Rectal smooth muscle tissue (tissue), 1 donor: ENCODE measurements around the gene CD9.
"Not testable (repeated sequence)": the region's sequence is repeated elsewhere in the genome, so short reads cannot be mapped to it uniquely, and the experiment has no call there.

Experiments used
- H3K27ac ChIP-seq: one replicate; pipeline ENCODE4 v1.7.0; 2013; ENCODE audit warnings: low read depth, low read length, inconsistent platforms
- H3K27me3 ChIP-seq: one replicate; pipeline ENCODE4 v1.7.0; 2013; ENCODE audit warnings: low read length; ENCODE audit not compliant: control insufficient read depth, insufficient read depth
- H3K36me3 ChIP-seq: one replicate; pipeline ENCODE4 v1.7.0; 2013; ENCODE audit warnings: low read length; ENCODE audit not compliant: control insufficient read depth, insufficient read depth
- H3K4me1 ChIP-seq: one replicate; pipeline ENCODE4 v1.7.0; 2013; ENCODE audit warnings: low read length; ENCODE audit not compliant: control insufficient read depth, insufficient read depth
- H3K4me3 ChIP-seq: one replicate; pipeline ENCODE4 v1.7.0; 2013; ENCODE audit warnings: low read length
- H3K9ac ChIP-seq: one replicate; pipeline ENCODE4 v1.7.0; 2013; ENCODE audit warnings: low read length

The CD9 gene

DNA sequence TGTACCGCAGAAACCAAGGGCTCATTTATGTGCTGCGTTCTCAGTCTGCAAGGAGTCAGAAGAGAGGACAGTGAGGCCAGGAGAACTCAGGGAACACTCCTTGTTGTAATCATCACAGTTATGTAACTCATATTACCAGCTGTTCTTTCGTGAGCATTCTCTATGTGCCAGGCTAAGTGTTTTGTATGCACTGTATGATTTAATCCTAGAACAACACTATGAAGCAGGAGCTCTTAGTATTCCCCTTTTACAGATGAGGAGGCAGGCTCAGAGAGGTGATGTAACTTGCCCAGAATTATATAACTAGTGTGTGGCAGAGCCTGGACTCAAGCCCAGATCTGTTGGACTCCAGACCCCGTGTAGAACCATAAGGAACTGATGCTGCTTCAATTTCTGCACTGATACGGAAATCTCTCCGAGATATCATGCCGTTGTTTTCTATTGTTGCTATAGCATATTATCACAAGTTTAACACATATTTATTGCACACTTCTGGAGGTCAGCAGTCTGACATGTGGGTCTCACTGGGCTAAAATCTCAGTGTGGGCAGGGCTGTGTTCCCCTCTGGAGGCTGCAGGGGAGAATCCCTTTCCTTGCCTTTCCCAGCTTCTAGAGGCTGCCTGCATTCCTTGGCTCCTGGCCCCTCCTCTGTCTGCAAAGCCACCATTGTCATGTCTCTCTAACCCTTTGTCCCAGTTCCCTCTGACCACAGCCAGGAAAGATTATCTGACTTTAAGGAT, 16.3 kb upstream of the CD9 start:
- H3K36me3 ChIP-seq, result no peaks in the 10 kb centered on the region
- peak overlapping the region; percentile 77 for H3K27ac ChIP-seq
- no peak overlapping the region for H3K9ac ChIP-seq
- no peaks in the 10 kb centered on the region for H3K27me3 ChIP-seq
- H3K4me3 ChIP-seq, result peak overlapping the region; percentile 33
- H3K4me1 ChIP-seq, result peaks cover 27% of the 10 kb centered on the region

DNA sequence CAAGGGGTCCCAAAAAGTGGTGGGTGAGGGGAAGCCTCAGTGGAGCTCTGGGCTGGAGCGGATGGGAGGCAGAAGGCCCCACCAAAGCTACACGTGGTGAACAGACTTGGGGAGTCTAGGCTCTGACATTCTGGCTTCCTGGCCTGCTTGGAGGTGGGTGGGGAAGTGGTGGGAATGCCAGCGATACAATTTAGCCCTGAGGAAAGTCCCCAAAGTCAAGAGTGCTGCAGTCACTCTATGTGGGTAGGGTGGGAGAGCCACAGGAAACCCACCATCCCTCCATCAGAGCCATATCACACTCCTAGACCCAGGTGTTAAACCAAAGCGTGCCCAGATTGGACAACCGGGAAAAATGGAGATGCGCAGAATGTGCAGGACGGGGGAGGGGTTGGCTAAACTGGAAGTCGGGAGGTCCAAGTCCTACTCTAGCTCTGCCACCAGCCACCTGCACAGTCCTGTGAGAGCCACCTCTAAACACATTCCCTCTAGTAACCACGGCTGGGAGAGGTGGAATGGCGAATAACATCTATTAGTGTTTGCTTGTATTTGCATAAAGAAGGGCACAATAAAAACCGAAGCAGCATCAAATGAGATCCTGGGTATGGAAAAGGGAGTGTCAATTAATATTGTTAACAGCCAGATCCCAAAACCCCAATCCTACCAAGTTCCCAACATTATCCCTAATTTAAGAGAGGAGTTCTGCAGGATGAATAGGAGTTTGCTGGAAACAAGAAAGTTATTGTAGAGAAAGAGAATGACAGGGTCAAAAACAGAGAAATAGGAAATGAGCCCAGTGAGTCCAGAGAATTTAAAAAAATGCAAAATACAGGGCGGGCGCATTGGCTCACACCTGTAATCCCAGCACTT, 14.0 kb upstream of the CD9 start:
- Histone ChIP-seq H3K27ac (no peak overlapping the region), H3K9ac (no peak overlapping the region), H3K4me1 (peaks cover 27% of the 10 kb centered on the region), H3K4me3 (no peak overlapping the region), H3K36me3 (no peaks in the 10 kb centered on the region), H3K27me3 (no peaks in the 10 kb centered on the region)

DNA sequence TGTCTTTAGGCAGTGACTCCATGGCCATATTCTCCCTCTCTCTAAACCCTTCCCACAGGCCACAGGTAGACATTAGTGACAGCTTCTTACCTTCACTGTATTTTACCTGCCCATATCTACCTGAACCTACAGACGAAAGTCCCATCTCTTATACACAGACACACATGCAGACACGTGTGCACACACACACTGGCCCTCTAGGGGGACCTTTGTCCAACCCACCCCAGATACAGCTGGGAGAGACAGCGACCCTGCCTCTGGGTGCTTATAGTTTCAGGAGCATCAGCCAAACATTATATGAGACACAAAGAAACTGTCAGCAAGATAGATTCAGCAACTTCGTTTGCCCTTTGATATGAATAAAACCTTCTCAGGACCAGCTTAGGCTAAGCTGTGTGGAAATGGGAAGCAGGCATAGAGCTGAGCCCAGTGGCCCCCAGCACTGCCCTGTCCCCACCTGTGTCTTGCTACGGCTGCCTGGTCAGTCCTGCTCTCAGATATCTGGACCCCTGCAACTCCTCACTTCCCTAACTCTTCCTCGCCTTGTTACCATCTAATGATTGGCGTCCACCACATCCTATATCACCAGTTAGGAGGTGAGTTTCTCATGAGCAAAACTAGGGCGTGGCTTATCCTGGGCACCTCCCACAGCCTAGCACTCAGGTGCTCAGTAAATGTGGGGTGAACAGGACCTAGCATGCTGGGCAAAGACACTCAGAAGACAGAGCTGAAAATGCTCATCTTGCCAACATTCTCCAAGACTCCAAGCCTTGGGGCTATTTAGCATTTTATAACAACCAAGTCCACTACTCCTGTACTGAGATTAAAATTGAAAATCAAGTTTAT, 12.0 kb upstream of the CD9 start:
- peak overlapping the region; percentile 40 for H3K27ac ChIP-seq
- no peak overlapping the region for H3K4me3 ChIP-seq
- peaks cover 11% of the 10 kb centered on the region for H3K4me1 ChIP-seq
- H3K9ac ChIP-seq, result no peak overlapping the region
- H3K36me3 ChIP-seq, result no peaks in the 10 kb centered on the region
- no peaks in the 10 kb centered on the region for H3K27me3 ChIP-seq

DNA sequence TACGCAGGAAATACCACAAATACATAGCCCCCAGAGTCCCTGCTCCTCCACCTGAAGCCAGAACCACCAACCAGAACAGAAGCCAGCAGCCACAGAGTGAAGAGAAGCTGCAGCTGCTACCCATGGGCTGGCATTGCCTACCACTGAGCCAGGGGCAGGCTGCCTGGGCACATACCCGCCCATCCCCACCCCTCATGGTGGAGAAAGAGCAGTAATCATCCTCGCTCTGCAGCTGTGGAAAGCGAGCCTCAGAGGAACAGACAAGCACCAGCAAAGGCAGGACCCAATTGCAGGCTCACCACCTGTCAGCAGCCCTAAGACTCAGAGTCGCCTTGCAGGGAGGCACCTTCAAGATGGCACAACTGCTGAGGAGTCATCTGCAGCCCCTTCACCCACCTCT, 11.2 kb upstream of the CD9 start:
- H3K4me1 ChIP-seq, result peaks cover 2% of the 10 kb centered on the region
- H3K27ac ChIP-seq, result no peak overlapping the region
- H3K36me3 ChIP-seq, result no peaks in the 10 kb centered on the region
- no peaks in the 10 kb centered on the region for H3K27me3 ChIP-seq
- no peak overlapping the region for H3K9ac ChIP-seq
- no peak overlapping the region for H3K4me3 ChIP-seq

- H3K27me3 ChIP-seq, H3K4me3 ChIP-seq, H3K36me3 ChIP-seq, H3K27ac ChIP-seq, H3K4me1 ChIP-seq, H3K9ac ChIP-seq: not testable (repeated sequence)
Measured at GRCh38 chr12:6189952-6190598, 10.1 kb upstream of the CD9 start.

DNA sequence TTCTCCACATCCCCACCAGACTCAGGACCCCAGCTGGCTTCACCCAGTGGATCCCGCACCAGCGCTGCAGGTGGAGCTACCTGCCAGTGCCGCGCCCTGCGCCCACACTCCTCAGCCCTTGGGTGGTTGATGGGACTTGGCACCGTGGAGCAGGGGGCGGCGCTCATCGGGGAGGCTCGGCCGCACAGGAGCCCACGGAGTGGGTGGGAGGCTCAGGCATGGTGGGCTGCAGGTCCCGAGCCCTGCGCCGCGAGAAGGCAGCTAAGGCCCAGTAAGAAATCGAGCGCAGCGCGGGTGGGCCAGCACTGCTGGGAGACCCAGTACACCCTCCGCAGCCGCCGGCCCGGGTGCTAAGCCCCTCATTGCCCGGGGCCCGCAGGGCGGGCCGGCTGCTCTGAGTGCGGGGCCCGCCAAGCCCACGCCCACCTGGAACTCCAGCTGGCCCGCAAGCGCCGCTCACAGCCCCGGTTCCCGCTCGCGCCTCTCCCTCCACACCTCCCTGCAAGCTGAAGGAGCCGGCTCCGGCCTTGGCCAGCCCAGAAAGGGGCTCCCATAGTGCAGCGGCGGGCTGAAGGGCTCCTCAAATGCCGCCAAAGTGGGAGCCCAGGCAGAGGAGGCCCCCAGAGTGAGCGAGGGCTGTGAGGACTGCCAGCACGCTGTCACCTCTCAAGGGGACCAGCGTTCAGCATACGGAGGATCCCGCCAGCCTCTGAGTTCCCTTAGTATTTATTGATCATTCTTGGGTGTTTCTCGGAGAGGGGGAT, 9.3 kb upstream of the CD9 start:
- H3K4me1 ChIP-seq, H3K27ac ChIP-seq: not testable (repeated sequence)

DNA sequence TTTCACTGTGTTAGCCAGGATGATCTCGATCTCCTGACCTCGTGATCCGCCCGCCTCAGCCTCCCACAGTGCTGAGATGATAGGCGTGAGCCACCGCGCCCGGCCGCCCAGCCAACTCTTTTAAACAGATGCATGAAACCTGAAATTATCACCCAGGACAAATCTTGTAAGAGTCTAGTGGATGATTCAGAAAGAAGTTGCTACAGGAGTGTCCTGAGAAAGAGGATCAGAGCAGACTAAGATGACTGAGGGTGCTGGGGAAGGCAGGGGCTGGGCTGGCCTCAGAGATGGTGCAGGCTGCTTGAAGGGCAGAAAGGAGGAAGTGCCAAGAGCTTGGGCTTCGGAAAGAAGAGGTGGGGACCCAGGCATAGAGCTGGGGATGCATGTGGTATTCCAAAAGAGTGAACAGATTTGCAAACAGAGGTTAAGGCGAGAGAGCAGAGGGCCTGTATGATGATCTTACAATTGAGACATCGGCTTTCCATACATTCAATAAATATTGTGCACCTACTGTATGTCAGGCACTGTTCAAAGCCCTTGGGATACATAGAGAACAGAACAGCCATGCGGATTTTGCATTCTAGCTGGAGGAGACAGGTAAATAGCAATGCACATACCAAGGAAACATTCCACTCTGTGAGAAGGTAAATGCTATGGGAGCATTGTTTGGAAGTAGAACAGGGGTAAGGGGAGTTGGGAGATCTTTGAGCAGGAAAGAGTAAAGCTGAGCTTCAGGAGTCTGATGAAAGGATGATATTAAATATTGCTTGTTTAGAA, 7.4 kb upstream of the CD9 start:
- Histone ChIP-seq H3K4me3 (no peak overlapping the region), H3K4me1 (peaks cover 6% of the 10 kb centered on the region), H3K36me3 (no peaks in the 10 kb centered on the region), H3K27me3 (no peaks in the 10 kb centered on the region), H3K27ac (no peak overlapping the region), H3K9ac (no peak overlapping the region)

More for the DNA sequence above, 9.3 kb upstream of the CD9 start:
- not testable (repeated sequence) for H3K27me3 ChIP-seq, H3K4me3 ChIP-seq, H3K36me3 ChIP-seq, H3K9ac ChIP-seq

- H3K4me1 ChIP-seq, result peaks cover 19% of the 10 kb centered on the region
- H3K27me3 ChIP-seq, result no peaks in the 10 kb centered on the region
- H3K36me3 ChIP-seq, result no peaks in the 10 kb centered on the region
- no peak overlapping the region for H3K9ac ChIP-seq
- H3K27ac ChIP-seq, result no peak overlapping the region
- no peak overlapping the region for H3K4me3 ChIP-seq
Measured at GRCh38 chr12:6193853-6194815, 6.1 kb upstream of the CD9 start.

- H3K4me1 ChIP-seq, result peaks cover 19% of the 10 kb centered on the region
Measured at GRCh38 chr12:6195665-6196535, 4.3 kb upstream of the CD9 start.

GRCh38 chr12:6198051-6198450, 2.1 kb upstream of the CD9 start:
- Histone ChIP-seq H3K36me3 (no peaks in the 10 kb centered on the region), H3K4me1 (peaks cover 34% of the 10 kb centered on the region), H3K27me3 (no peaks in the 10 kb centered on the region), H3K9ac (no peak overlapping the region), H3K27ac (peak overlapping the region; percentile 99), H3K4me3 (no peak overlapping the region)

More at GRCh38 chr12:6195665-6196535, 4.3 kb upstream of the CD9 start:
- H3K27ac ChIP-seq, result peak overlapping the region; percentile 47
- H3K27me3 ChIP-seq, result no peaks in the 10 kb centered on the region
- no peaks in the 10 kb centered on the region for H3K36me3 ChIP-seq
- H3K4me3 ChIP-seq, result no peak overlapping the region
- no peak overlapping the region for H3K9ac ChIP-seq
